Measurements from ENCODE around the gene ZNF385D. TPM values are rescaled to one million over a fixed set of nuclear protein-coding genes. Genes with fewer than 3 reads are reported as not detected.
"Not testable (repeated sequence)": the region's sequence is repeated elsewhere in the genome, so short reads cannot be mapped to it uniquely, and the experiment has no call there.

The ZNF385D gene
- total and polyA plus RNA-seq, 2 experiments from 2014 or later, result 2.7 to 12.3 TPM

DNA sequence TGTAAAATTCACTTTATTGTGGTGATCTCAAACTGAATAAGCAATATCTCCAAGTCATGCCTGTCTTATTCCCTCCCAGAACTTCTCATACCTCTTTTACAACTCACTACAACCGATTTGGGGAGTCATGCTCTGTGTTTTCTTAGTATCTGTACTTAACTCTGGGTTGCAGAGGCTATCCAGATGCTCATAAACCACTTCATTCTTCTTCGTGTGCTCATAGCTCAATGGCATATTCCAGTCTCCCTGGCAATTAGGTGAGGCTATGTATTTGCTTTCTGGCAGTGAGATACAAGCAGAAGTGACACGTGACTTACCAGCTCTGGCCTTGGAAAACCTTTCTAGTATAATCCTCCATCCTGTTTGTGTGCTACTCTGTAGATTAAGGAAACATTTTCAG is 360.9 kb downstream of the ZNF385D start (continued):
- TF ChIP-seq, protein P1, sequence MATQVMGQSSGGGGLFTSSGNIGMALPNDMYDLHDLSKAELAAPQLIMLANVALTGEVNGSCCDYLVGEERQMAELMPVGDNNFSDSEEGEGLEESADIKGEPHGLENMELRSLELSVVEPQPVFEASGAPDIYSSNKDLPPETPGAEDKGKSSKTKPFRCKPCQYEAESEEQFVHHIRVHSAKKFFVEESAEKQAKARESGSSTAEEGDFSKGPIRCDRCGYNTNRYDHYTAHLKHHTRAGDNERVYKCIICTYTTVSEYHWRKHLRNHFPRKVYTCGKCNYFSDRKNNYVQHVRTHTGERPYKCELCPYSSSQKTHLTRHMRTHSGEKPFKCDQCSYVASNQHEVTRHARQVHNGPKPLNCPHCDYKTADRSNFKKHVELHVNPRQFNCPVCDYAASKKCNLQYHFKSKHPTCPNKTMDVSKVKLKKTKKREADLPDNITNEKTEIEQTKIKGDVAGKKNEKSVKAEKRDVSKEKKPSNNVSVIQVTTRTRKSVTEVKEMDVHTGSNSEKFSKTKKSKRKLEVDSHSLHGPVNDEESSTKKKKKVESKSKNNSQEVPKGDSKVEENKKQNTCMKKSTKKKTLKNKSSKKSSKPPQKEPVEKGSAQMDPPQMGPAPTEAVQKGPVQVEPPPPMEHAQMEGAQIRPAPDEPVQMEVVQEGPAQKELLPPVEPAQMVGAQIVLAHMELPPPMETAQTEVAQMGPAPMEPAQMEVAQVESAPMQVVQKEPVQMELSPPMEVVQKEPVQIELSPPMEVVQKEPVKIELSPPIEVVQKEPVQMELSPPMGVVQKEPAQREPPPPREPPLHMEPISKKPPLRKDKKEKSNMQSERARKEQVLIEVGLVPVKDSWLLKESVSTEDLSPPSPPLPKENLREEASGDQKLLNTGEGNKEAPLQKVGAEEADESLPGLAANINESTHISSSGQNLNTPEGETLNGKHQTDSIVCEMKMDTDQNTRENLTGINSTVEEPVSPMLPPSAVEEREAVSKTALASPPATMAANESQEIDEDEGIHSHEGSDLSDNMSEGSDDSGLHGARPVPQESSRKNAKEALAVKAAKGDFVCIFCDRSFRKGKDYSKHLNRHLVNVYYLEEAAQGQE (IDR thresholded peaks at IDR 0.05; ENCODE audit: unreplicated experiment), result no peak
- TF ChIP-seq NANOG (IDR thresholded peaks at IDR 0.05; ENCODE audit: borderline replicate concordance), result no peak

DNA sequence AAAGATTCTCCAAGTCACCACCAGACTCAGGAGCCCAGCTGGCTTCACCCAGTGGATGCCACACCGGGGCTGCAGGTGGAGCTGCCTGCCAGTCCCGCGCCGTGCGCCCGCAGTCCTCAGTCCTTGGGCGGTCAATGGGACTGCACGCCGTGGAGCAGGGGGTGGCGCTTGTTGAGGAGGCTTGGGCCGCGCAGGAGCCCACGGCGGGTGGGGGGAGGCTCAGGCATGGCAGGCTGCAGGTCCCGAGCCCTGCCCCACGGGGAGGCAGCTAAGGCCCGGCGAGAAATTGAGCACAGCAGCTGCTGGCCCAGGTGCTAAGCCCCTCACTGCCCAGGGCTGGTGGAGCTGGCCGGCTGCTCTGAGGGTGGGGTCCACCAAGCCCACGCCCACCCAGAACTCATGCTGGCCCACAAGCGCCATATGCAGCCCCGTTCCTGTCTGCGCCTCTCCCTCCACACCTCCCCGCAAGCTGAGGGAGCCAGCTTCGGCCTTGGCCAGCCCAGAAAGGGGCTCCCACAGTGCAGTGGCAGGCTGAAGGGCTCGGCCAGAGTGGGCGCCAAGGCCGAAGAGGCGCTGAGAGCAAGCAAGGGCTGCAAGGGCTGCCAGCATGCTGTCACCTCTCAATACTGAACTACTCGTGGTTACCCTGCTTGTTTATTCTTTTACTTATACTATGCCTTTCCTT is 363.7 kb downstream of the ZNF385D start:
- ATAC-seq; H3K27ac Mint-ChIP-seq; H3F3A ChIP-seq (replicated peaks; ENCODE audit: low read depth); H3K27me3 Mint-ChIP-seq (ENCODE audit: insufficient read depth, low read depth, poor library complexity); H4K20me1 ChIP-seq (replicated peaks; ENCODE audit: insufficient read depth); H3K4me3 ChIP-seq; H3K4me2 ChIP-seq; H3K27me3 ChIP-seq (ENCODE audit: insufficient read depth); H3K79me2 ChIP-seq (replicated peaks; ENCODE audit: insufficient read depth); H3K4me1 Mint-ChIP-seq; H3K4me3 Mint-ChIP-seq; H3K36me3 ChIP-seq (ENCODE audit: insufficient read depth); H3K27ac ChIP-seq (ENCODE audit: low read depth); H2AFZ ChIP-seq; DNase-seq (ENCODE audit: low spot score): not testable (repeated sequence)
- H3K9me2 ChIP-seq (ENCODE audit: insufficient read depth), result peaks cover 18% of the 10 kb centered on the region
- Mint-ChIP-seq H3K36me3 (ENCODE audit: low read depth) (peaks cover 19% of the 10 kb centered on the region; the same call in 2 of the 3 replicates), H3K9me3 (peaks cover 18% of the 10 kb centered on the region)
- H3K4me1 ChIP-seq (ENCODE audit: insufficient read depth), result peaks cover 10% of the 10 kb centered on the region; the same call in 1 of the 2 replicates

DNA sequence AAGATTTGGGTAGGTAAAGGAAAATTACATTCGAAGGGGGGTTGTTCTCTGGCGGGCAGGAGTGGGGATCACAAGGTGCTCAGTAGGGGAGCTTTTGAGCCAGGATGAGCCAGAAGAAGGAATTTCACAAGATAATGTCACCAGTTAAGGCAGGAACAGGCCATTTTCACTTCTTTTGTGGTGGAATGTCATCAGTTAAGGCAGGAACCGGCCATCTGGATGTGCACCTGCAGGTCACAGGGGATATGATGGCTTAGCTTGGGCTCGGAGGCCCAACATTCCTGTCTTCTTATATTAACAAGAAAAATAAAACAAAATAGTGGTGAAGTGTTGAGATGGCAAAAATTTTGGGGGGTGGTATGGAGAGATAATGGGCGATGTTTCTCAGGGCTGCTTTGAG is 373.0 kb downstream of the ZNF385D start:
- H3K27me3 Mint-ChIP-seq (ENCODE audit: insufficient read depth, low read depth, poor library complexity); H3K27ac Mint-ChIP-seq; H3K4me3 Mint-ChIP-seq; H3K27me3 ChIP-seq (ENCODE audit: insufficient read depth); H3K9me2 ChIP-seq (ENCODE audit: insufficient read depth); H3K36me3 ChIP-seq (ENCODE audit: insufficient read depth); H3K4me1 ChIP-seq (ENCODE audit: insufficient read depth); H3K36me3 Mint-ChIP-seq (ENCODE audit: low read depth); DNase-seq (ENCODE audit: low spot score); H3K79me2 ChIP-seq (replicated peaks; ENCODE audit: insufficient read depth); ATAC-seq; H4K20me1 ChIP-seq (replicated peaks; ENCODE audit: insufficient read depth); H3F3A ChIP-seq (replicated peaks; ENCODE audit: low read depth); H2AFZ ChIP-seq; H3K9me3 Mint-ChIP-seq; H3K4me2 ChIP-seq; H3K27ac ChIP-seq (ENCODE audit: low read depth); H3K4me3 ChIP-seq: not testable (repeated sequence)
- peaks cover 11% of the 10 kb centered on the region for H3K4me1 Mint-ChIP-seq

DNA sequence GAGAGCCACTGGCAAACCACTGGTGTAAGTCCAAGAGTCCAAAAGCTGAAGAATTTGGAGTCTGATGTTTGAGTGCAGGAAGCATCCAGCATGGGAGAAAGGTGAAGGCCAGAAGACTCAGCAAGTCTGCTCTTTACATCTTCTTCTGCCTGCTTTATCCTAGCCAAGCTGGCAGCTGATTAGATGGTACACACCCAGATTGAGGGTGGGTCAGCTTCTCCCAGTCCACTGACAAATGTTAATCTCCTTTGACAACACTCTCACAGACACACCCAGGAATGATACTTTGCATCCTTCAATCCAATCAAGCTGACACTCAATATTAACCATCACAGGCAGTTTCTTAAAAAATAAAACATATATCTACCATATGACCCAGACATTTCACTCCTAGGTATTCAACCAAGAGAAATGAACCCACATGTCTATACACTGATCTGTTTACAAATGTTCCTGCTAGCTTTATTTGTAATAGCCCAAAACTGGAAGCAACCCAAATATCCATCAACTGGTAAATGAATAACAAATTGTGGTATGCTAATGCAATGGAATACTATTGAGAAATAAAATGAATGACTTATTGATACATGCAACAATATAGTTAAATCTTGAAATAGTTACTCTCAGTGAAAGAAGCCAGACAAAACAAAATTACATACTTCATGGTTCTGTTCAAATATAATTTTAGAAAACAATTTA is 373.8 kb downstream of the ZNF385D start:
- ATAC-seq (no peak), DNase-seq (ENCODE audit: low spot score) (no peak)
- Histone ChIP-seq H2AFZ (no peak overlapping the region), H3K4me1 (ENCODE audit: insufficient read depth) (no peaks in the 10 kb centered on the region), H4K20me1 (replicated peaks; ENCODE audit: insufficient read depth) (no peaks in the 10 kb centered on the region), H3K9me2 (ENCODE audit: insufficient read depth) (no peaks in the 10 kb centered on the region), H3K4me3 (no peak overlapping the region), H3F3A (replicated peaks; ENCODE audit: low read depth) (no peaks in the 10 kb centered on the region), H3K36me3 (ENCODE audit: insufficient read depth) (no peaks in the 10 kb centered on the region), H3K27me3 (ENCODE audit: insufficient read depth) (no peaks in the 10 kb centered on the region), H3K4me2 (no peak overlapping the region), H3K79me2 (replicated peaks; ENCODE audit: insufficient read depth) (no peaks in the 10 kb centered on the region), H3K27ac (ENCODE audit: low read depth) (no peak overlapping the region)
- H3K9me3 Mint-ChIP-seq, result no peaks in the 10 kb centered on the region; the same call in 2 of the 3 replicates
- H3K4me1 Mint-ChIP-seq, result peaks cover 7% of the 10 kb centered on the region
- H3K4me3 Mint-ChIP-seq, result no peak overlapping the region
- peaks cover 3% of the 10 kb centered on the region for H3K27me3 Mint-ChIP-seq (ENCODE audit: insufficient read depth, low read depth, poor library complexity)
- no peak overlapping the region for H3K27ac Mint-ChIP-seq
- no peaks in the 10 kb centered on the region for H3K36me3 Mint-ChIP-seq (ENCODE audit: low read depth)
- TF ChIP-seq, protein P2, sequence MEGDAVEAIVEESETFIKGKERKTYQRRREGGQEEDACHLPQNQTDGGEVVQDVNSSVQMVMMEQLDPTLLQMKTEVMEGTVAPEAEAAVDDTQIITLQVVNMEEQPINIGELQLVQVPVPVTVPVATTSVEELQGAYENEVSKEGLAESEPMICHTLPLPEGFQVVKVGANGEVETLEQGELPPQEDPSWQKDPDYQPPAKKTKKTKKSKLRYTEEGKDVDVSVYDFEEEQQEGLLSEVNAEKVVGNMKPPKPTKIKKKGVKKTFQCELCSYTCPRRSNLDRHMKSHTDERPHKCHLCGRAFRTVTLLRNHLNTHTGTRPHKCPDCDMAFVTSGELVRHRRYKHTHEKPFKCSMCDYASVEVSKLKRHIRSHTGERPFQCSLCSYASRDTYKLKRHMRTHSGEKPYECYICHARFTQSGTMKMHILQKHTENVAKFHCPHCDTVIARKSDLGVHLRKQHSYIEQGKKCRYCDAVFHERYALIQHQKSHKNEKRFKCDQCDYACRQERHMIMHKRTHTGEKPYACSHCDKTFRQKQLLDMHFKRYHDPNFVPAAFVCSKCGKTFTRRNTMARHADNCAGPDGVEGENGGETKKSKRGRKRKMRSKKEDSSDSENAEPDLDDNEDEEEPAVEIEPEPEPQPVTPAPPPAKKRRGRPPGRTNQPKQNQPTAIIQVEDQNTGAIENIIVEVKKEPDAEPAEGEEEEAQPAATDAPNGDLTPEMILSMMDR (conservative IDR thresholded peaks at IDR 0.05; ENCODE audit: low read depth in 2 of 2), result no peak
- no peak for TF ChIP-seq ZNF331 (CRISPR knock-in tag; IDR thresholded peaks at IDR 0.05; ENCODE audit: low read depth)
- TF ChIP-seq, protein P3, sequence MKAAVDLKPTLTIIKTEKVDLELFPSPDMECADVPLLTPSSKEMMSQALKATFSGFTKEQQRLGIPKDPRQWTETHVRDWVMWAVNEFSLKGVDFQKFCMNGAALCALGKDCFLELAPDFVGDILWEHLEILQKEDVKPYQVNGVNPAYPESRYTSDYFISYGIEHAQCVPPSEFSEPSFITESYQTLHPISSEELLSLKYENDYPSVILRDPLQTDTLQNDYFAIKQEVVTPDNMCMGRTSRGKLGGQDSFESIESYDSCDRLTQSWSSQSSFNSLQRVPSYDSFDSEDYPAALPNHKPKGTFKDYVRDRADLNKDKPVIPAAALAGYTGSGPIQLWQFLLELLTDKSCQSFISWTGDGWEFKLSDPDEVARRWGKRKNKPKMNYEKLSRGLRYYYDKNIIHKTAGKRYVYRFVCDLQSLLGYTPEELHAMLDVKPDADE (IDR thresholded peaks at IDR 0.05), result no peak

Data from GM23338 (cell line).